ENCODE data around the gene NOL3.

Gene NOL3

DNA sequence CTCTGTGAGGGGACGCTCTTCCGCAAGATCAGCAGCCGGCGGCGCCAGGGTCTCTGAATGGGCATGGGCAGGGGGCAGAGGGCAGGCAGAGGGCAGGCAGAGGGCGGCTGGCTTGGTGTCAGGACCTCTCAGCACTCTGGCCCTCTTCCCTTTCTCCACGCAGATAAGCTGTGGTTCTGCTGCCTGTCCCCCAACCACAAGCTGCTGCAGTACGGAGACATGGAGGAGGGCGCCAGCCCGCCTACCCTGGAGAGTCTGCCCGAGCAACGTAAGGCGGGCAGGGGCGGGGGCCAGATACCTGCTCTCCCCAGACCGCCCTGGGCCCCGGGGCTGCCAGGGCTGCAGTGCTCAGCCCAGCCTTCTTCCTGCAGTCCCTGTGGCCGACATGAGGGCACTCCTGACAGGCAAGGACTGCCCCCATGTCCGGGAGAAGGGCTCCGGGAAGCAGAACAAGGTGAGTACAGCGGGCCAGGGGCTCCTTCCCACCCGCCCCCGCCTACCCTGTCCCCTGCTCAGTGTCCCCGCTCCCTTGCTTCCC is 32.7 kb downstream of the NOL3 start:
- TF ChIP-seq EZH2 (optimal IDR thresholded peaks at IDR 0.05; ENCODE audit: low read depth, low read length) (no peak), EZH2phosphoT487 (IDR thresholded peaks at IDR 0.05; ENCODE audit: low read length) (no peak)
- TF ChIP-seq, protein P1, sequence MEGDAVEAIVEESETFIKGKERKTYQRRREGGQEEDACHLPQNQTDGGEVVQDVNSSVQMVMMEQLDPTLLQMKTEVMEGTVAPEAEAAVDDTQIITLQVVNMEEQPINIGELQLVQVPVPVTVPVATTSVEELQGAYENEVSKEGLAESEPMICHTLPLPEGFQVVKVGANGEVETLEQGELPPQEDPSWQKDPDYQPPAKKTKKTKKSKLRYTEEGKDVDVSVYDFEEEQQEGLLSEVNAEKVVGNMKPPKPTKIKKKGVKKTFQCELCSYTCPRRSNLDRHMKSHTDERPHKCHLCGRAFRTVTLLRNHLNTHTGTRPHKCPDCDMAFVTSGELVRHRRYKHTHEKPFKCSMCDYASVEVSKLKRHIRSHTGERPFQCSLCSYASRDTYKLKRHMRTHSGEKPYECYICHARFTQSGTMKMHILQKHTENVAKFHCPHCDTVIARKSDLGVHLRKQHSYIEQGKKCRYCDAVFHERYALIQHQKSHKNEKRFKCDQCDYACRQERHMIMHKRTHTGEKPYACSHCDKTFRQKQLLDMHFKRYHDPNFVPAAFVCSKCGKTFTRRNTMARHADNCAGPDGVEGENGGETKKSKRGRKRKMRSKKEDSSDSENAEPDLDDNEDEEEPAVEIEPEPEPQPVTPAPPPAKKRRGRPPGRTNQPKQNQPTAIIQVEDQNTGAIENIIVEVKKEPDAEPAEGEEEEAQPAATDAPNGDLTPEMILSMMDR (IDR thresholded peaks at IDR 0.05; ENCODE audit: low read length): no peak
- H3K36me3 ChIP-seq (replicated peaks; ENCODE audit: insufficient read depth, low read length): no peaks in the 10 kb centered on the region
- no peak overlapping the region for H3K4me2 ChIP-seq (ENCODE audit: low read depth, low read length)
- no peak overlapping the region for H3K9ac ChIP-seq (ENCODE audit: low read length)
- H3K27ac ChIP-seq (ENCODE audit: low read length): no peak overlapping the region
- no peaks in the 10 kb centered on the region for H3K9me2 ChIP-seq (replicated peaks; ENCODE audit: insufficient read depth, low read length)
- no peaks in the 10 kb centered on the region for H3K9me3 ChIP-seq (replicated peaks; ENCODE audit: insufficient read depth, low read length)
- no peaks in the 10 kb centered on the region for H3F3A ChIP-seq (ENCODE audit: insufficient read depth, low read length)
- no peaks in the 10 kb centered on the region for H3K4me1 ChIP-seq (ENCODE audit: low read length)
- no peaks in the 10 kb centered on the region for H4K20me1 ChIP-seq (ENCODE audit: insufficient read depth, low read length)
- H2AFZ ChIP-seq (ENCODE audit: low read length): no peak overlapping the region
- H3K4me3 ChIP-seq (ENCODE audit: low read length): no peak overlapping the region
- no peaks in the 10 kb centered on the region for H3K79me2 ChIP-seq (ENCODE audit: low read length)
- H3K27me3 ChIP-seq (replicated peaks; ENCODE audit: insufficient read depth, low read length): no peaks in the 10 kb centered on the region
- DNase-seq: no peak

DNA sequence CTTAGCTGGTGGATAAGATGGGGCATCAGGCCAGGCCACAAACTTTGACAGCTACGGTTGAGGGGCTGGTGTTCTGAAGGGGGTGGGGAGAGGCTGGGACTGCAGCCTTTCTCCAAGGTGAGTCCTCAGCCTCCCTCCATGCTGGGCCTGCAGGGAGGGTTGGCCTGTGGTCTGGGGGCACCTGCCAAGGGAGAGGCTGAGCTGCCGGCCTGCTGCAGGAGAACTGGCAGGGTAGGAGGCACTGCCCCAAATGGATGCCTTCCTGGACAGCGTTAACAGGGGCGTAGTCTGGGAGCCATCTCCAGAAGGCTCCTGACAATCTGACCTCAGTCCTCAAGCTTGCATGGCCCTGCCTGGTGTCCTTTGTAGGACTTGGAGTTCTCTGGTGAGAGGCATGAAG is 33.7 kb downstream of the NOL3 start:
- no peak overlapping the region for H2AFZ ChIP-seq (ENCODE audit: low read length)
- H3K36me3 ChIP-seq (replicated peaks; ENCODE audit: insufficient read depth, low read length): no peaks in the 10 kb centered on the region
- no peaks in the 10 kb centered on the region for H3K9me3 ChIP-seq (replicated peaks; ENCODE audit: insufficient read depth, low read length)
- H4K20me1 ChIP-seq (ENCODE audit: insufficient read depth, low read length): no peaks in the 10 kb centered on the region
- TF ChIP-seq, protein P1 (IDR thresholded peaks at IDR 0.05; ENCODE audit: low read length): no peak
- TF ChIP-seq EZH2 (optimal IDR thresholded peaks at IDR 0.05; ENCODE audit: low read depth, low read length) (no peak), EZH2phosphoT487 (IDR thresholded peaks at IDR 0.05; ENCODE audit: low read length) (no peak)
- H3K79me2 ChIP-seq (ENCODE audit: low read length): no peaks in the 10 kb centered on the region
- no peaks in the 10 kb centered on the region for H3K4me1 ChIP-seq (ENCODE audit: low read length)
- H3K9me2 ChIP-seq (replicated peaks; ENCODE audit: insufficient read depth, low read length): no peaks in the 10 kb centered on the region
- H3K4me2 ChIP-seq (ENCODE audit: low read depth, low read length): no peak overlapping the region
- no peak overlapping the region for H3K4me3 ChIP-seq (ENCODE audit: low read length)
- no peaks in the 10 kb centered on the region for H3K27me3 ChIP-seq (replicated peaks; ENCODE audit: insufficient read depth, low read length)
- no peak for DNase-seq
- H3K9ac ChIP-seq (ENCODE audit: low read length): no peak overlapping the region
- no peaks in the 10 kb centered on the region for H3F3A ChIP-seq (ENCODE audit: insufficient read depth, low read length)
- no peak overlapping the region for H3K27ac ChIP-seq (ENCODE audit: low read length)

DNA sequence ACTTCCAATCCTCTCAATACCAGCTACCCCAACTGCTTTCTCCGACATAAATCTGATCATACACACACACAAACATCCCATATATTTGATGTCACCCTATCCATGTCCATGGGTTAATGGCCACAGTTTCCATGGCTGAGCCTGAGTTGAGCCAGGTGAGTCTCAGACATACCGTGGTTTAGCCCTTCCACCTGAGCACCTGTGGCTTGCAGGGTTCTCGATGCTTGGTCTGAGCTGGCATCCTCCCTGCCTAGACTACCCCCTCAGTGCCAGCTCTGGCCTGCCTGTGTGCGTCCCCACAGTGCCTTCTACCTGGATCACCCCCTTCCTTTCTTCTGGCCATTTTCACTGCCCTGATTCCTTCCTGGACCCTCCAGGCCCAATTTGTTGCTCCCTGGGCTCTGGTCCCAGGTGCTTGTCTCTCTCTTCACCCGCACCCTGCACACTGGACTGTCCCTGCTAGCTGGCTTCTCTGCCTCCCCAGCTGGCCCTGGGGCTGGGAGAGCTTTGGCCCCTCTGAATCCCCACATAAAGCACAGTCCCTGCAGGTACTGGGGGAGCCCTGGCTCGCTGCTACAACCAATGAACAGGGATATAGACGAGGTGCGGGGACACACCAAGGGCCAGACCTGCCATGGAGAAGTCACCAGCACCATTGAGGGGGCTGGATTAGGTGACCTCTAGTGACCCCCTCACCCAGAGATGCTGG is 35.9 kb downstream of the NOL3 start:
- H3K4me3 ChIP-seq (ENCODE audit: low read length): no peak overlapping the region
- TF ChIP-seq, protein P1 (IDR thresholded peaks at IDR 0.05; ENCODE audit: low read length): no peak
- TF ChIP-seq EZH2 (optimal IDR thresholded peaks at IDR 0.05; ENCODE audit: low read depth, low read length) (no peak), EZH2phosphoT487 (IDR thresholded peaks at IDR 0.05; ENCODE audit: low read length) (no peak)
- H3K27me3 ChIP-seq (replicated peaks; ENCODE audit: insufficient read depth, low read length): no peaks in the 10 kb centered on the region
- no peaks in the 10 kb centered on the region for H3K36me3 ChIP-seq (replicated peaks; ENCODE audit: insufficient read depth, low read length)
- H2AFZ ChIP-seq (ENCODE audit: low read length): no peak overlapping the region
- H3K9me2 ChIP-seq (replicated peaks; ENCODE audit: insufficient read depth, low read length): no peaks in the 10 kb centered on the region
- H4K20me1 ChIP-seq (ENCODE audit: insufficient read depth, low read length): no peaks in the 10 kb centered on the region
- DNase-seq: no peak
- H3K27ac ChIP-seq (ENCODE audit: low read length): no peak overlapping the region
- H3K4me1 ChIP-seq (ENCODE audit: low read length): no peaks in the 10 kb centered on the region
- H3K9me3 ChIP-seq (replicated peaks; ENCODE audit: insufficient read depth, low read length): no peaks in the 10 kb centered on the region
- no peaks in the 10 kb centered on the region for H3F3A ChIP-seq (ENCODE audit: insufficient read depth, low read length)
- H3K79me2 ChIP-seq (ENCODE audit: low read length): no peaks in the 10 kb centered on the region
- no peak overlapping the region for H3K9ac ChIP-seq (ENCODE audit: low read length)
- H3K4me2 ChIP-seq (ENCODE audit: low read depth, low read length): no peak overlapping the region
